Measurements from ENCODE around the gene CLEC16A.

CLEC16A gene

DNA sequence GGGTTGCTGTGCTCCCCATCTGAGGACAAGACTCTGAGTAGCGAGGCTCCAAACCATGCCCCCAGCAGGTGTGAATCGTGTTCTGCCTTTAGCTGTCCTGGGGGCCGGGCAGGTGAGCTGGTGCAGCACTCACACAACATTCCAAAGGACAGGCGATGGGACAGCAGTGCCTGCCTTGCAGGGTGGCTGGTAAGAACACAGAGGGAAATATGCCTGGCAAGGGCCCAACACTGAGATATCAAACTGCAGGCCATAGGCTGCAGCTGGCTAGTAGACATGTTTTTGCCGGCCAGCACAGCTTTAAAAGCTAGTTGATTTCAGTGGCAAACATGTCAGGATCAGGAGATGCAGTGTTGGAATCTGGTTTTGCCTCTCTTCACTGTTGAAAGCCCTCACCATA, 23.6 kb downstream of the CLEC16A start:
- no peak for DNase-seq

DNA sequence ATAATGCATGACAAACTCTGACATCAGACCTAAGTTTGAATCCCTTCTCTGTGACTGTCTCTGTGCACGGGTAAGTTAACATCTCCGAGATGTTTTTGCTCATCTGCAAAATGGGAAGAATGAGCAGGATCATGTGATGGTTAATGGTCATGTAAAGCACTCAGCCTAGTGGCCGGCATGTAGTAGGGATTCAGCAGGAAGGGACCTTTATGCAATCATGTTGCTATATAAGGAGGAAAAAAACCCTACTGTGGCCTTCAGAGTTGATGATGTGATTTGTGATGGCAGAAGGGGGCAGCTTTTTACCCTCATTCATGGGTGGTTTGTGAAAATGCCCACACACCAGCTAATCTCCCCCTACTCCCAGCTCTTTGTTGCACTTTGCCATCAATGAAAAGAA, 24.1 kb downstream of the CLEC16A start:
- DNase-seq: no peak

DNA sequence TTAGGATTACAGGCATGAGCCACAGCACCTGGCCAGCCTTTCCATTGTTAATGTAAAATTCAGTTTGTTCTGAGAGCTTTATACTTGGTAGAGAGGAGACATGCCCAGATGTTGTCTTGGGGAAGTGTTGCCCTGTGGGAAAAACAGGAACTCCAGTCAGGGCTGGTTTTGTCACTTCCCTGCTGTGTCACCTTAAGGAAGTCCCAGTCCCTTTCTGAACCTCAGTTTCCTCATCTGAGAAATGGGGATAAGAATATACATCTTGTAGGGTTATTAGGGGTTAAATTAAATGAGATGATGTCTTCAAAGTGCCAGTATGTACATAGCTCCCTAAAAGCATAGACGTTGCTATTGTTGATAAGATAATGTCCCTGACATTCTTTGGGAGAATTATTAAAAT, 25.3 kb downstream of the CLEC16A start:
- DNase-seq: no peak

DNA sequence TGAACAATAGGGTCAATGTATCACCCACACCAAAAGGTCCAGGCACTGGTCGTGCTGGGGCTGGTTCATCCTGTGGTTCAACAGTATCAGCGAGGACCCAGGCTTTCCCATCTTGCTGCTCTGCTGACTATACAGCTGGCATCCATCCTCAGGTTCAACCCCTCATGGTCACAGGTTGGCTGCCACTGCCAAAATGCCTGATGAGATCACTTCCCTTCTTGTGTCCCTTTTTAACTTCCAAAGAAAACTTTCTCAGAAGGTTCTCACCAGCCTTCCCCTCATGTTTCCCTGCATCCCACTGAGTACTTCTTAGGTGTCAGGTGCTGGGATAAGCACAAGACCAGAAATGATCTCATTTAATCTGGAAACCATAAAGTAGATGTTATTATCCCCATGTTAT, 25.7 kb downstream of the CLEC16A start:
- no peak for DNase-seq

DNA sequence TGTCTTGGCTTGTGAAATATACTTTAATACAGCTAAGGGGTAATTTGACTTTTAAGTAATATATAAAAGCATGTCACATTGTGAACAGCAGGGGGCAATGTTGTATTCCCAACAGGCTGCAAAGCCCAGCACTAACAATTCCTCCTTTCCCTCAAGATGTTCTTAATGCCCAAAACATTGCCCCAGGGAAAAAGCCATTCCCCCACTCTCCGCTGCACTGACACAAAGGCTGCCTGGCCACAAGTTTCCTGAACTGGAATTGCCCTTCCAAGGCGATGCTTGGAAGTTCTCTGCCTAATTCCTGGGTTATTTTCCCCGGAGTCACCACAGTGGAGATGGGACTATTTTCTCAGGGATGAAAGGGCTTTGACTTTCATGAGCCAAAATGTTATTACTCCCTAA, 27.2 kb downstream of the CLEC16A start:
- peak; percentile 74 for DNase-seq

DNA sequence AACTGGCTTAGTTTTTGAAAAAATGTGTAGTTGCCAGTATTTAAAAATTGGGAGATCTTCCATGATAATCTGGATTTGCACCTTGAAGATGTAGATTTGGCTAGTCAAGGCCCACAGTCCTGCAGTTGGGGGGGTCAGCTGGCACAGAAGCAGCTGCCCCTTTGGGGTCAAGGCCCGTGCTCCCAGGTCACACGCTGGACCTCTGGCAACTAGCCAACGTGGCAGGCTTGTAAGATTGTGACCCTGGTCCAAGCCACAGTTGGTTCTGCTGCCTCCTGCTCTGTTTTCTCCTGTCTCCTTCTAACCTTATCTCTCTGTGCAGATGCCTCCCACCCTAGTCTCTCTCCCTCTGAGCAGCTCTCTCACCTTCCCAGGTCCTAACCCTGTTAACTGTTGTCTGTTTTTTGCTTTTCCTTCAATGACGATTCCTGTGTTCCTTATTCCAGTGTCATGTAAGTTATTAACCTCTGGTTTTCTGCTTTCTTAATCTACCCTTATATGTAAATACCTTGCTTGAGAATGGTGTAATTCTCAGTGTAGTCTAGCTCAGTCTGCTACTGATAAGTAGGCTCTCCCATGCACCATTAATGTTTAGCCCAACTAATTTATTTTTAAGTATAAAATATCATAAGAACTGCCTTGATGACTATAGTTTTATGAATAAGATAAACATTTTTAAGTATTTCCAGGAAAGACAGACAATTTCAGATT, 27.9 kb downstream of the CLEC16A start:
- no peak for DNase-seq

DNA sequence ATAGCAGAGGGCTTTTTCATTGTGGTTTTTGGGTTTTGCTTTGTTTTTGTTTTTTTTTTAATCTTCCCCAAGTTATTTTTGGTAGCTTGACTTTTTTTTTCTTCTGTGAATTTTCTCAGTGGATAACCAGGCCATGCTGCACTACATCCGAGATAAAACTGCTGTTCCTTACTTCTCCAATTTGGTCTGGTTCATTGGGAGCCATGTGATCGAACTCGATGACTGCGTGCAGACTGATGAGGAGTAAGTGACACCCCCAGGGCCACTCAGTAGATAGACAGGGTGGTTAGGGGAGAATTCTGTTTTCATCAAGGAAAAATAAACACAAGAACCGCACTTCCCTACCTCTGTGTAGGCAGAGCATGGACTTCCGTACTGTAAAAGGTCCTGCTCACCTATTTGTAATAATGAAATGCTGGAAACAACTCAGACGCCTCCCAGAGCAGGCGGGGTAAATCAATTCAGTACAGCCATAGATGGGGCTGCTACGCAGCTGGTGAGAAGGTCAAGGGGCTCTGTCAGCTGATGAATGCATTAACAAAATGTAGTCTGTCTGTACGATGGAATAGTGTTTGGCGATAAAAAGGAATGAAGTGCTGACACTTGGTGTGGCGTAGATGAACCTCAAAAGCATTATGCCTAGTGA, 28.6 kb downstream of the CLEC16A start:
- no peak for DNase-seq

DNA sequence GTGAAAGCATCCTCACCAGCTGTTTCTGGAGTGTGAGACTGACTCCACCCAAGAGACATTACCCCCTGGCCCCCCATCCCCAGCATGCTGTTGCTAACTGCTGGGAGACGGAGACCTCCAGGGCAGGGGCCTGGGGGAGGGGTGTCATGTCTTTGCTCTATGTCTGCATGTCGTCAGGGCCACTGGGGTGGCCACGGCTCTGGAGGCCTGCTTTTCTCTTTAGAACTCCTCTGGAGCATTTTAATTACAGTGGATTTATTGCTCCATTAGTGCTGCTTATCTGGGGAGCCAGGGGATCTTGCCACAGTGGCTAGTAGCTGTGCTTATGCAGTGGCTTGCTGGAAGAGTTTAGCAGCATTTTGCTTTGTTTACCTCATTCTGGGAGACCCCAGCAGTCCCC, 32.3 kb downstream of the CLEC16A start:
- DNase-seq: peak; percentile 53

DNA sequence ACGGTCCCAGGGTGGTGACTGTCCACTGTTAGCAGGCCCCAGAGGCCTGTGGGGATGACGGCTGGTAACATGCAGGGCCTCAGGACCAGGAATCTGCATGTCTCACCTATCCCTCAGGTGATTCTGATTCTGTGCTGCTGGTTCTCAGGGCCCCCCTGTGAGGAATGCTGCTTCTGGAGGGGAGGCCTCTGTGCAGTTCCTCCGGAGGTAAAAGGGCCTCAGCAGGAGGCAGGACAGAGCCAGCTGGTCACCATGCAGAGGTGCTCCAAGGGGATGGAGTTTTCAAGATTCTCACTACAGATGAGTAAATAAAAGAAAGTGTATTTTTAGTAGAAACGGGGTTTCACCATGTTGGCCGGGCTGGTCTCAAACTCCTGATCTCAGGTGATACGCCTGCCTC, 33.8 kb downstream of the CLEC16A start:
- no peak for DNase-seq

DNA sequence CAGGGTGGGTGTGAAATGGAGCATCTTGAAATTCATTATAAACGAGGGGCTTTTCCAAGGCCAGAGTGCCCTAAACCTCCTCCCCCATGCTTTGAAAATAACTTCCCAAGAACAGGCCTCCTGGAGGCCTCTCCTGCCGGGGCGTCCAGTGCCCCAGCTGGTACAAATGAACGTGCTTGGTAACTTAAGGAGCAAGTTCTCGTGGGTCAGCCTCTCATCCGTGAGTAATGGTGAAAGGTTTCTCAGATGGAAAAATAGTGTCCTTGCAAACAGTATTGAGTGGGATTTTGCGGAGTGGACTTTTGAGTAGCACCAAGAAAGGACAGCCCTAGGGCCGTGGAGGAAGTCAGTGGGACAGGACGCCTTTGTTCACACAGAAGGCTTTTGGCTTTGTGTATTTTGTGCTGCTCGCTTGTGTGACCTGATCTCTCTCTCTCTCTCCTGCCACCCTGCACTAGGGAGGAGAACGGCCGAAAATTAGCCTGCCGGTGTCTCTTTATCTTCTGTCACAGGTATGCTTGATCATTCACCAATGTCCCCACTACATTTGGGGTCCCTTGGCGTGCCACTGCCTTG, 34.6 kb downstream of the CLEC16A start:
- DNase-seq: peak; percentile 51

DNA sequence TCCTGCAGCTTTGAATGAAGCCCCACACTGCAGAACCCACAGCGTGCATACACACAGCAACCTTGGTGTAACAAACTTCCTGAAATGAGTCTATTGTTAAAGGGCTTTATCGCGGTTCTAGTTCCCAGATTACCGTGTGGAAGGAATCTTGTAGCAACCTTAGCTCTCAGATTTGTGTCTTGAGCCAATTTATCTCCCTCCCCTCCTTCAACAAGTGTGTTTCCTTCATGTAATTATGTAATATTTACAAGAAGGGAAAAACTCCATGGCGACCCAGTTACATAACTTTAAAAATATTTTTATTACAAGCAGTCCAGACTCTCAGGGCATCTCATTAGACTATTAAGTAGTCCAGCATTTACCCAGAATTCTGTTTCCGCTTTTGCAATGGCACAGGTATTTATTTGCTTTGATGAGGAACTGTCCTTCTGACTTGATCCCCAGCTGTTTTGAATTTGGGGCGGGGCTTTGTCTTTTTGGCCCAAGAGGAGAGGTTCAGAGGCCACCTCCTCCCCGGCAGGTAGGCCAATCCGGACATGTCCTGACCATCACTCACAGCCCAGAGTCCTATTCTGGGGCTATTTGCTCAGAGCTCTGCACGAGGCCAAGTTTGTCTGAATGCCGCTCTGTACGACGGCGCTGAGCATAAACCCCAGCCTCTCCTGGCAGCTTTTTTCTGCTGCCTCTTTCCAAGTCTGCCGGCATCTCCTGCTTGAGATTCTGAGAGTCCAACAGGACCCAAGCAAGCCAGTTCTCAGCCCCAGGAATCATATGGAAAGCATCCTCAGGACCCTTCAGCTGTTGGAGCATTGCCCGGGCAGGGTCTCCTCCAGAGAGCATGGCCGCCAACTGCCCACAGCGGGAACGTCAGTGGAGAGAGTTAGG, 35.6 kb downstream of the CLEC16A start:
- peak; percentile 65 for DNase-seq

DNA sequence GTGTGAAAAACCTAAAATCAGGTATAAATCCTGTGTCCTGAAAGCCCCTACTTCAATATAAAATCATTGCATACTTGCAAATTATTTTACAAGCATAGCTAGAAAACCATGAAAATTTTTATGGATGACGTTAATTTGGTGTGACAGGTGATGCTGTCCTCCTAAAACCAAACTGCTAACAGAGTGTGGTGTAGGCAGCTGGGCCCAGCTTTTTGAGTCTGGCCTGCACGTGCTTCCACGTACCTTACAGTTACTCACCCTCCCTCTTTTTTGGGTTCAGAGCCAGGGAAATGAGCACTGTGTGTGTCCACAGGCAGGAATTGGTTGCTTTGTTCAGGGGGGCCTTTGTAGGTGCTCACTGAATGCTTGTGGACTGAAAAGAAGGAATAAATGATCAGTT, 36.4 kb downstream of the CLEC16A start:
- peak; percentile 80 for DNase-seq

DNA sequence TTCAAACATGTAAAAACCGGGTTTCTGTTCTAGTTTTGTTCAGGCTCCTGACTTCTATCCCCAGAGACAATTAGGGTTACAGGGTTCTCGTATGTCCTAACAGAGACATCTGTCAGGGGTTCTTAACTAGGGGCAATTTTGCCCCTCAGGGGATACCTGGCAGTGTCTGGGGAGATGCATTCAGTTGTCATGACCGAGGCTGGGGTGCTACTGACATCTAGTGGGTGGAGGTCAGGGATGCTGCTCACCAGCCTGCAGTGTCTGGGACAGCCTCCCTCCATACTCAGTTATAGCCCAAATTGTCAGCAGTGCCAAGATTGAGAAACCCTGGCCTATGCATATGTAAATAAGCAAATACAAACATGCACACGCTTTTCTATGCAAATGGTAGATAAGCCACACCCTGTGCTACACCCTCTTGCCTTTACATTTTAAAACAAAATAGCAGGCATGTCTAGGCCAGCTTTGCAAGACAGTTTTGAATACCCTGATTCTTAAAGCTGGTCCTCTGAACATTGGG, 37.4 kb downstream of the CLEC16A start:
- DNase-seq: peak; percentile 18

DNA sequence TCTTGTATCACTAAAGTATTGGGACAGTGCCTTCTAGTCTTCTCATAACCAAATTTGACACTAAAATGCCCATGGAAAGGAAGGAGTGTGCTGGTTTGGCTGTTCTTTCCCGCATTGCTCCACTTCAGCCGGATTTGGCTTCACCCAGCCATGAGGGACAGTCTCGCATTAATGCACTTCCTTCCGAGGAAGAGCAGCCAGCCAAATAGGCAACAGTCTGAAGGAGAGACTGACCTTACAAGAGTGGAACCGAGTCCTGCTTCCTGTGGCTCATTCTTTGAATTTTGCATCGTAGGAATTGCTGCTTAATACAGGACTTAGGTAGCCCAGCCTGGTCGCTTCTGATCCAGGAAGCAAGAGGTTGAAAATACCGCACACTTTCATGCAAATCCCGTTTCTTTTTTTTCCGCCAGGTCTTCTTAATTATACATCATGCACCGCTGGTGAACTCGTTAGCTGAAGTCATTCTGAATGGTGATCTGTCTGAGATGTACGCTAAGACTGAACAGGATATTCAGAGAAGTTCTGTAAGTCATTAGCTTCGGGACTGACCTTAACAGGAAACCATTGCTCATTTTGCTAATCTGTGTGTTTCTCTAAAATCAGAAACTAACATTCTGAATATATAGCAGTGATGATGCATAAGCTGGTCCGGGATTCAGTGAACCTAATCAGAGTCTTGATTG, 38.2 kb downstream of the CLEC16A start:
- no peak for DNase-seq

DNA sequence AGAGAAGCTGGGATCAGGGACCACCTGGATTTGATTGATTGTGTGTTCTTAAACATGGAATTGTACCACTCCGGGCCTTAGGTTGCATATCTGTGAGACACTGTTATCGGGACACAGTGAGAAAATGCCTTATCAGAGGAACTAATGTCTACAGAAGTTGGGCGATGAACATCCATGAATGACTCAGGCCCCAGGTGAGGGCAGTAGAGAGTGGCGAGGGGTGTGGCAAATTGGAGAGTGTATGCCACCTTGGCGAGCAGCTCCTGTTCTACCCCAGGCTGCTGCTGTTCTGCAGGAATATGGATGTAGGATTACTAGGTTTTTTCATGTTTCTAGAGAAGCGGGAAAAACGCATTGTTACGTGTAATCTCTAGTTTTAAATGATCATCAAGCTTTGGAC, 38.8 kb downstream of the CLEC16A start:
- DNase-seq: no peak

DNA sequence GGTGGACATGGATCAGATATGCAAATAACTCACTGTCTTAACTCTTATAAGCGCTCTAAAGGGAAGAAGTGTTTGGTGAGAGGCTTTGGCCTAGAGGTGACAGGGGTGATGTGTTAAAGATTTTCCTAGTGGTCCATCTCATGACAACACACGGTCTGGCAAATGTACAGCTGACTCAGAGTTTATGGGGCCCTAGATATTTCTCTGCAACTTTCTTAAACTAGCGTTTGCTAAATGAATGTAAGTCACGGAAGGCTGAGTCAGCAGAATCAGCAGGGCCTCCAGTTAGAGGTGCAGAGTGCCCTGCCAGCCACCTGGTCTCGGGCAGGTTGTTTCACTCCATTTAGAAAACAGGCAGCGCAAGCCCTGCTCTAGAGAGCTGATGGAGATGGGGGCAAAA, 40.1 kb downstream of the CLEC16A start:
- no peak for DNase-seq

DNA sequence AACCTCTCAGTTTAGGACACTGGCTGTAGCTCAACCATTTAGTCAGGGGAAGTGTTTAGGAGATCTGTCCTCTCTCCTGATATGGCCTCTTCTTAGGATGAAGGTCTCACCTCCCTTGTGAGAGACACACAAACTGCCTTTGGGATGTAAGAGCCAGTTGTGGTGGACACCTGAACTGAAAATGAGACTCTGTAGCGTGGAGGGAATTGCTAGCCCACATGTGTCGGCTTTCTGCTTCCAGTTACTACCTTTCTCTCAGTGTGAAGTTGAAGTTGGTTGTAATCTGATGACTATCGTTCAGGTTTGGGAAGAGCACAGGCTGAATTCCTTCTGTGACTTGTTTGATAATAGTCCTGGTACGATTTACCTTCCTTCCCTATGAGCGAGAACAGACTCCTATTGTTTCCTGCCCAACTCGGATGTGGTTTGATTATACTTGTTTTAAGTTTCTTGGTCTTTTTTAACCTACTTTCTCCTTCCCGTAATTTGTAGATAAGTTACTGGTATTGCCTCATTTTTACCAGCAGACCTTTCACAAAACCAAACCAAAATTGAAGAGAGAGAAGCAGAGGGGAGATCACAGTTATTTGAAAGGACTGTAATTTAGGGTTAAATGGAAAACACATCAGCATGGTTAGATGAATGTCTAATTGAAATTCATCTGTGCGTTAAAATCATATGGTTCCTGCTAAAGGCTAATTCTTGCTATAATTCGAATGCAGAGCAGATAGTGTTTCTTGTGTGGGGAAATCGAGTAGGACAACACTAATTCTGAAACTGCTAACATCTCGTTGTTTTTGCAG, 43.2 kb downstream of the CLEC16A start:
- DNase-seq: no peak

DNA sequence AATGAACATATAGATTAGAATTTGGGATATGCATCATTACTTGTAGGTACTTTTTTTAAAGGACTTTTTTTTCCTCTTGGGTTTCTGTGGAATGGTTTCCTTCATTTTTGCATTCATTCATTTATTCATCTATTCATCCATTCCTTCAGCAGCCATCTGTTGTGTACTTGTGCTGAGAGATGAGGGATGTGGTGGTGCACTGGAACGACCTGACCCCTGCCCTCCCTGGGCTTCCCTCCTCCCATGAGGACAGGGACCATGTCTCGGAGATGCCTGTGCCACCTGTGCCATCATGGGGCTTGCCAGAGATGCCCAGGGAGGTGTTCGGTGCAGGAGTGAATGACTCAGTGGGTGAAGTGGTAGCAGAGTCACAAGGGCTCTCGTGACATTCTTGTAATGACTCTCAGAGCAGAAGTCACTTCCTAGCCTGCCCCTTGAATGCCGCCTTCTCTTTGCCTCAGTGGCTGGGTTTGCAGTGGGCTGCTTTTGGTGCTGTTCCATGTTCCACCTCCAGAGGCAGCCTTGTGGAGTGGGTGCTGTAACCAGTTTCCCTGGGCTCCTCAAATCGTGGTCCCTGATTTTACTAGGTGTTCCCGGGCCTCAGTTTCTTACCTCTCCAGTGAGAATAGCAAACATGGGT, 43.9 kb downstream of the CLEC16A start:
- DNase-seq: no peak

DNA sequence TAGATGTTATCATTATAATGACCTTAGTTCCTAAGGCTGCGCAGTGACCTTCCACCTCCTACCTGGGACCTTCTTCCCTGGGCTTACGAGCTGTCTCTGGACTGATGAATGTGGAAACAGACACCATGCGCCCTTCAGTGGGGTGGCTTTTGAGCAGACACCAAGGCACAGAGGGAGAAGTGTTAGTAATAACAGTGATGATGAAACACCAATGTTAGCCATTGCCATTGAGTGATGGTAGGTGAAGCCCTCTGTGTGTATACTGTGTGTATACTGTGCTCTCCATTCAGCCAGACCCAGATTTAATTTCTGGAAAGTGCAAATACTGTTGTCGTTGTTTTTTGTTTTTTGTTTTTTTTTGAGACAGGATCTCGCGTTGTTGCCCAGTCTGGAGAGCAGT, 44.5 kb downstream of the CLEC16A start:
- DNase-seq: no peak

DNA sequence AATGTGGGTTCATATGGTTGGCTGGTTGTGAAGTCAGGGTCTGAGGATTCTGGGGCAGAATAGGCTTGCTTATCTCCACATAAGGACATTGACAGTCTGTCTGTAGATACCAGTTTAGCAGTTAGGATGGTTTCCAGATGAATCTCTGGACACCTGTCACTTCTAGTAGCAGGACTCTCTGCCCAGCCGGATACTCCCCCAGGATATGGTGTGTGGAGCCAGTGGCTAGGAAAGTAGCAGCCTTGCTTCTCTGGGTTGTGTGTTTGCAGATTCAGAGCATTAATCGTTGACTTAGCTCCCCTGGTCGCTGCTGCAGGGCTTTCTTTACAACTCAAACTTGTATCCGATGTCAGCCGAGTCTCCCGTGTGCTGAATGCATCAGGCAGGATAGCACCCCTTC, 45.2 kb downstream of the CLEC16A start:
- no peak for DNase-seq

DNA sequence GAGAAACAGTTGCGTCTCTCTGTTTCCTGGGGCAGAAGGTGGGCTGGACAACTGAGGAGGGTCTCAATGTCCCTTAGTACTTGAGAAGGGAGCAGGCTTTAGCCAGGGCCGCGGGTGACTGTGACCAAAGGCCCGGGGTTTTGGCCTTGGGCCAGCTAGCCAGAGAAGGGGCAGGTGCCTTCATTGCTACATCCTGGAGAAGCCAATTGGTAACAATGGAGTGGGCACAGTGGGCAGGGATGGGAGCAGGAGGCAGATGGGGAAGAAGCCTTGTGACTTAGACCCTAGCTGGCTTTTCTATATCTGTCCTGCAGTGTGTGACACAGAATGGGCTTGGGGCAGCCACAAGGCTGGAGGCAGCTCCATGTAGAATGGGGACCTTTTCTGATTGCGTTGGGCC, 46.0 kb downstream of the CLEC16A start:
- no peak for DNase-seq
